Measurements from ENCODE around the gene PKN2. TPM values are rescaled to one million over a fixed set of nuclear protein-coding genes. Genes with fewer than 3 reads are reported as not detected.

Gene PKN2
- total and polyA plus RNA-seq, 2 donors (not counting 1 experiment from before 2014, with no cell fraction given), result 11.9 to 51.6 TPM

DNA sequence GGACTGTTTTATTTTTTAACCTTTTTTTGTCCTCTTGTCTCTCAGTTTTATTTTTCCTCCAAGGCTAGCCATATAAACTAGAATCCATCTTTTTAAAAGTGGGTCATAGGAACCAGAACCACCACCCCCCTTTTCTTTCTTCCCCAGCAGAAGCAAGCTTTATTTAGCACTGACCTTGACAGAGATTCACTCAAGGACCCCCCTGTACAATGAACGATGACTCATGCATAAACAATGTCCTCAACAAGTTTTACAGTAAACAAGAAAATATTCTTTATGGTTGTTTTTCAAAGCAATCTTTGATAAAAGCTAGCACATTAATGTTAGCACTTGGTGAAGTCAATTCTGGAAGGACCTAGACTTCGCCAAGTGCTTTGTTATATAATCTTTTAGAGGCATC lies 14.1 kb downstream of the PKN2 start:
- no peak for ATAC-seq (ENCODE audit: low read depth)
- H3K27me3 ChIP-seq (replicated peaks in 1 of 4; ENCODE audit: control extremely low read depth in 1 of 4, control insufficient read depth in 3 of 4, insufficient read depth in 4 of 4, low read length in 3 of 4), result no peaks in the 10 kb centered on the region
- TF ChIP-seq EZH2 (IDR thresholded peaks at IDR 0.05; ENCODE audit: borderline replicate concordance, insufficient read depth, low read depth, low read length, poor library complexity, severe bottlenecking), result no peak
- TF ChIP-seq, protein P1, sequence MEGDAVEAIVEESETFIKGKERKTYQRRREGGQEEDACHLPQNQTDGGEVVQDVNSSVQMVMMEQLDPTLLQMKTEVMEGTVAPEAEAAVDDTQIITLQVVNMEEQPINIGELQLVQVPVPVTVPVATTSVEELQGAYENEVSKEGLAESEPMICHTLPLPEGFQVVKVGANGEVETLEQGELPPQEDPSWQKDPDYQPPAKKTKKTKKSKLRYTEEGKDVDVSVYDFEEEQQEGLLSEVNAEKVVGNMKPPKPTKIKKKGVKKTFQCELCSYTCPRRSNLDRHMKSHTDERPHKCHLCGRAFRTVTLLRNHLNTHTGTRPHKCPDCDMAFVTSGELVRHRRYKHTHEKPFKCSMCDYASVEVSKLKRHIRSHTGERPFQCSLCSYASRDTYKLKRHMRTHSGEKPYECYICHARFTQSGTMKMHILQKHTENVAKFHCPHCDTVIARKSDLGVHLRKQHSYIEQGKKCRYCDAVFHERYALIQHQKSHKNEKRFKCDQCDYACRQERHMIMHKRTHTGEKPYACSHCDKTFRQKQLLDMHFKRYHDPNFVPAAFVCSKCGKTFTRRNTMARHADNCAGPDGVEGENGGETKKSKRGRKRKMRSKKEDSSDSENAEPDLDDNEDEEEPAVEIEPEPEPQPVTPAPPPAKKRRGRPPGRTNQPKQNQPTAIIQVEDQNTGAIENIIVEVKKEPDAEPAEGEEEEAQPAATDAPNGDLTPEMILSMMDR (IDR thresholded peaks at IDR 0.05), result no peak
- no CpG with 5 or more reads among the region's 2 CpGs for WGBS (ENCODE audit: insufficient coverage)
- H3K4me1 ChIP-seq (ENCODE audit: control insufficient read depth in 2 of 2, insufficient read depth in 2 of 2, low read length in 2 of 2), result peaks cover 17 to 24% of the 10 kb centered on the region in 2 donors
- H3K36me3 ChIP-seq (replicated peaks in 1 of 2; ENCODE audit: control extremely low read depth in 1 of 2, control insufficient read depth in 1 of 2, extremely low read depth in 1 of 2, insufficient read depth in 2 of 2, low read length in 1 of 2), result peaks cover 0 to 7% of the 10 kb centered on the region in 2 experiments
- H3K27ac ChIP-seq (ENCODE audit: low read length in 2 of 2), result peak overlapping the region in 1 of 2 donors; percentile 21
- DNase-seq, result no peak
- H2AFZ ChIP-seq (ENCODE audit: insufficient read depth, low read depth, low read length, poor library complexity, severe bottlenecking), result no peak overlapping the region
- ChIA-PET POLR2A (no interaction called here), CTCF (interaction anchor here (1.6 kb wide), 1 partner anchor 13 kb away, joined by 3 read pairs; no protein-coding TSS in a partner anchor)
- Mint-ChIP-seq H3K9me3 (ENCODE audit: insufficient read depth) (peaks cover 3% of the 10 kb centered on the region), H3K4me3 (no peak overlapping the region), H3K27ac (peak overlapping the region; percentile 13), H3K4me1 (peaks cover 53% of the 10 kb centered on the region), H3K27me3 (no peaks in the 10 kb centered on the region)
- peaks cover 10% of the 10 kb centered on the region for H4K20me1 ChIP-seq (ENCODE audit: control insufficient read depth, insufficient read depth, low read length, poor library complexity, severe bottlenecking)
- intact Hi-C loops (cut with micrococcal nuclease), result no loop called here
- peaks cover 70% of the 10 kb centered on the region for H3K79me2 ChIP-seq (ENCODE audit: control insufficient read depth, insufficient read depth, low read length)
- H3K9ac ChIP-seq (ENCODE audit: low read length), result no peak overlapping the region
- H3K4me2 ChIP-seq (replicated peaks; ENCODE audit: low read depth, low read length, poor library complexity, severe bottlenecking), result no peak overlapping the region
- H3K4me3 ChIP-seq (ENCODE audit: control extremely low read depth in 1 of 5, extremely low read depth in 1 of 5, insufficient read depth in 1 of 5, low read depth in 2 of 5, low read length in 4 of 5), result no peak overlapping the region
- H3K9me3 ChIP-seq (ENCODE audit: control extremely low read depth in 1 of 3, control insufficient read depth in 2 of 3, insufficient read depth in 1 of 3, low read length in 2 of 3), result peaks cover 0 to 4% (median 0%) of the 10 kb centered on the region in 3 donors

DNA sequence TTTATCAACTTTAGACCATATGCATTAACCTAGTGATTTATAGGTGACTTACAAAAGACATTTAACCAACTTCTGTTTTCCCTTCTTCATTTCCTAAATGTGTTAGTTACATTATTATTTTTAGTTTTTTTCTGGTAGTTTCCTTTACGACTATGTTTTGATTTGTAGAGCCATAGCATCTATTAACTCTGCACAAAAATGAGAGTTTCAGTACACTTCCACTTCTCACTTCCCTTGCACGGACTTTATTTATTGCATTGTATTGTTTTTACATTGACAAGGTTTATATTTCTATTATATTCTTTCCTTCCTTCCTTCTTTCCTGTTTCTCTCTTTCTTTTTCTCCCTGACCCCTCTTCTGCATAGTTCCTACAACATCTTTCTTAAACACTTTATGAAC lies 14.7 kb downstream of the PKN2 start:
- H3K4me2 ChIP-seq (replicated peaks; ENCODE audit: low read depth, low read length, poor library complexity, severe bottlenecking), result peak overlapping the region; percentile 39
- H3K4me1 ChIP-seq (ENCODE audit: control insufficient read depth in 2 of 2, insufficient read depth in 2 of 2, low read length in 2 of 2), result peaks cover 17 to 24% of the 10 kb centered on the region in 2 donors
- Mint-ChIP-seq H3K27me3 (no peaks in the 10 kb centered on the region), H3K27ac (peak overlapping the region; percentile 27), H3K9me3 (ENCODE audit: insufficient read depth) (peaks cover 3% of the 10 kb centered on the region), H3K4me1 (peaks cover 53% of the 10 kb centered on the region), H3K4me3 (peak overlapping the region; percentile 20)
- H3K4me3 ChIP-seq (ENCODE audit: control extremely low read depth in 1 of 5, extremely low read depth in 1 of 5, insufficient read depth in 1 of 5, low read depth in 2 of 5, low read length in 4 of 5), result no peak overlapping the region
- peaks cover 70% of the 10 kb centered on the region for H3K79me2 ChIP-seq (ENCODE audit: control insufficient read depth, insufficient read depth, low read length)
- H3K27me3 ChIP-seq (replicated peaks in 1 of 4; ENCODE audit: control extremely low read depth in 1 of 4, control insufficient read depth in 3 of 4, insufficient read depth in 4 of 4, low read length in 3 of 4), result no peaks in the 10 kb centered on the region
- WGBS (ENCODE audit: insufficient coverage), result no CpG with 5 or more reads among the region's 2 CpGs
- peaks cover 4% of the 10 kb centered on the region for H4K20me1 ChIP-seq (ENCODE audit: control insufficient read depth, insufficient read depth, low read length, poor library complexity, severe bottlenecking)
- H3K36me3 ChIP-seq (replicated peaks in 1 of 2; ENCODE audit: control extremely low read depth in 1 of 2, control insufficient read depth in 1 of 2, extremely low read depth in 1 of 2, insufficient read depth in 2 of 2, low read length in 1 of 2), result peaks cover 0 to 7% of the 10 kb centered on the region in 2 experiments
- CTCF ChIA-PET, result no interaction called here
- POLR2A ChIA-PET, result no interaction called here
- intact Hi-C loops (cut with micrococcal nuclease), result no loop called here
- no peak overlapping the region for H3K9ac ChIP-seq (ENCODE audit: low read length)
- TF ChIP-seq, protein P1 (IDR thresholded peaks at IDR 0.05), result no peak
- no peak for TF ChIP-seq EZH2 (IDR thresholded peaks at IDR 0.05; ENCODE audit: borderline replicate concordance, insufficient read depth, low read depth, low read length, poor library complexity, severe bottlenecking)
- ATAC-seq (ENCODE audit: low read depth), result no peak
- H3K27ac ChIP-seq (ENCODE audit: low read length in 2 of 2), result peak overlapping the region in 1 of 2 donors; percentile 21
- H3K9me3 ChIP-seq (ENCODE audit: control extremely low read depth in 1 of 3, control insufficient read depth in 2 of 3, insufficient read depth in 1 of 3, low read length in 2 of 3), result peaks cover 0 to 4% (median 0%) of the 10 kb centered on the region in 3 donors
- no peak for DNase-seq
- H2AFZ ChIP-seq (ENCODE audit: insufficient read depth, low read depth, low read length, poor library complexity, severe bottlenecking), result no peak overlapping the region
